K562 (cell line): ENCODE results near the gene SPX. TPM values are rescaled to one million over a fixed set of nuclear protein-coding genes. Genes with fewer than 3 reads are reported as not detected.

ENCODE experiments used
- ATAC-seq: fragments of 200-7000 bp; cut with Tn5 transposase; 3 replicates; pipeline ENCODE4 v1.9.1; 2020; ENCODE audit warnings: moderate library complexity
- BruUV-seq: library from RNA; stranded (reverse); fragments of 400-500 nt; replicated peaks from 2 replicates; lab custom pipeline; 2021; lab: Mats Ljungman, UMichigan
- CTCF ChIA-PET: fragments of 300-600 bp; formaldehyde crosslinking; extraction: SDS; loops from one replicate; lab custom pipeline; 2021; ENCODE audit warnings: low intra/inter-chr PET ratio; lab: Yijun Ruan, JAX
- POLR2A ChIA-PET: fragments of 300-600, 350-650 bp; sonication (Branson Sonifier 250); formaldehyde crosslinking; extraction: SDS; loops from one replicate; lab custom pipeline; 2021; ENCODE audit warnings: antibody characterized with exemption, inconsistent platforms; lab: Yijun Ruan, JAX
- DNase-seq, 4 experiments: peaks; one replicate each; pipeline versions ENCODE4 v3.0.0 to v3.0.0-alpha.2; 2011 to 2018; ENCODE audit warnings: low spot score in 3 of 4, mixed read lengths in 3 of 4; ENCODE audit errors: extremely low read depth in 1 of 4
- FAIRE-seq: peaks from 2 replicates; lab custom pipeline; 2011; peaks lifted over from hg19 to GRCh38; lab: Jason Lieb, UNC
- H2AFZ ChIP-seq: 2 replicates; pipeline ENCODE4 v1.6.0; 2011; ENCODE audit warnings: low read depth, low read length, control low read depth, inconsistent platforms
- H3K27ac ChIP-seq: fragments of 200-600 bp; 3 replicates; pipeline ENCODE4 v1.8.0; 2011; ENCODE audit warnings: low read depth, mild to moderate bottlenecking, control low read depth, inconsistent platforms, low read length, moderate library complexity, mixed read lengths; ENCODE audit errors: extremely low read depth
- H3K27me3 ChIP-seq, 2 experiments: fragments of 300-600 bp in 1 of 2; 2 replicates in 1 of 2; 3 replicates in 1 of 2; pipeline versions ENCODE4 v1.6.0 to v1.8.0; 2011; ENCODE audit warnings: inconsistent platforms in 2 of 2, low read length in 2 of 2, mild to moderate bottlenecking in 1 of 2, mixed read lengths in 1 of 2, moderate library complexity in 1 of 2; ENCODE audit not compliant: control insufficient read depth in 2 of 2, insufficient read depth in 2 of 2
- H3K36me3 ChIP-seq: fragments of 300-600 bp; 3 replicates; pipeline ENCODE4 v1.8.0; 2011; ENCODE audit warnings: mild to moderate bottlenecking, low read length, inconsistent platforms; ENCODE audit not compliant: control insufficient read depth, insufficient read depth
- H3K4me1 ChIP-seq, 2 experiments: fragments of 200-600 bp in 1 of 2; replicated peaks in 1 of 2; 2 replicates in 1 of 2; 3 replicates in 1 of 2; pipeline versions ENCODE4 v1.5.1 to v1.8.0; 2011; ENCODE audit warnings: inconsistent platforms in 2 of 2, low read length in 2 of 2, mild to moderate bottlenecking in 1 of 2, mixed read lengths in 1 of 2, moderate library complexity in 1 of 2; ENCODE audit not compliant: control insufficient read depth in 2 of 2, insufficient read depth in 2 of 2
- H3K4me2 ChIP-seq: 2 replicates; pipeline ENCODE4 v1.6.1; 2011; ENCODE audit warnings: low read length, control low read depth, inconsistent platforms, mixed read lengths; ENCODE audit not compliant: insufficient read depth
- H3K4me3 ChIP-seq: fragments of 200-600 bp; sonication (generic), shearing (Covaris generic); 2 replicates; pipeline ENCODE4 v1.5.1; 2016; ENCODE audit warnings: control low read depth, inconsistent platforms
- H3K79me2 ChIP-seq: fragments of 200-600 bp; 3 replicates; pipeline ENCODE4 v1.8.0; 2011; ENCODE audit warnings: low read length, inconsistent platforms; ENCODE audit not compliant: control insufficient read depth, insufficient read depth
- H3K9ac ChIP-seq, 2 experiments: 2 replicates each; pipeline versions ENCODE4 v1.6.0 to v1.6.1; 2011; ENCODE audit warnings: low read depth in 2 of 2, low read length in 2 of 2, control low read depth in 1 of 2, inconsistent platforms in 1 of 2, mild to moderate bottlenecking in 1 of 2, mixed read lengths in 1 of 2; ENCODE audit not compliant: insufficient read depth in 1 of 2
- H3K9me1 ChIP-seq: one replicate; pipeline ENCODE4 v1.6.0; 2011; ENCODE audit warnings: inconsistent platforms, mild to moderate bottlenecking, low read length, moderate library complexity; ENCODE audit not compliant: control insufficient read depth, insufficient read depth
- H3K9me3 ChIP-seq: replicated peaks from 2 replicates; pipeline ENCODE4 v1.5.1; 2011; ENCODE audit warnings: low read depth, low read length, inconsistent platforms; ENCODE audit not compliant: control insufficient read depth, insufficient read depth
- H4K20me1 ChIP-seq: replicated peaks from 2 replicates; pipeline ENCODE4 v1.6.1; 2011; ENCODE audit warnings: low read length, inconsistent platforms, mixed read lengths; ENCODE audit not compliant: control insufficient read depth, insufficient read depth
- GABPB2 ChIP-seq: fragments of 250-450 bp; sonication (Bioruptor Pico); conservative IDR thresholded peaks from 2 replicates; pipeline ENCODE4 v1.5.1; 2021; ENCODE audit warnings: mild to moderate bottlenecking
- HCFC1 ChIP-seq: IDR thresholded peaks from 2 replicates; pipeline ENCODE4 v1.6.1; 2012; ENCODE audit warnings: low read depth, low read length, improper control_type of control experiment
- NRF1 ChIP-seq, 2 experiments: fragments of 450-650 bp; IDR thresholded peaks in 1 of 2; conservative IDR thresholded peaks in 1 of 2; 2 replicates each; pipeline ENCODE4 v1.6.1; 2014; ENCODE audit warnings: mild to moderate bottlenecking in 2 of 2
- SAFB2 ChIP-seq: fragments of 200-400 bp; formaldehyde crosslinking; IDR thresholded peaks from 2 replicates; pipeline ENCODE4 v1.6.1; 2018; ENCODE audit warnings: borderline replicate concordance, low read length, low read depth, moderate library complexity; ENCODE audit not compliant: severe bottlenecking
- SOX6 ChIP-seq: fragments of 450-650 bp; IDR thresholded peaks from 2 replicates; pipeline ENCODE4 v1.6.1; 2014; ENCODE audit warnings: mild to moderate bottlenecking
- TCF3 ChIP-seq: sonication (generic); formaldehyde crosslinking; IDR thresholded peaks from 2 replicates; pipeline ENCODE4 v1.4.0; 2020; ENCODE audit warnings: mild to moderate bottlenecking, missing genetic modification reagents
- WGBS: fragments of 100-300 bp; shearing (Covaris generic); methylation state at CpG from one replicate; pipeline ENCODE4 v1.1.6; 2016; ENCODE audit warnings: low coverage, mixed read lengths; ENCODE audit not compliant: insufficient coverage; ENCODE audit errors: missing lambda C conversion rate; 5-methylcytosine and 5-hydroxymethylcytosine counted together
- in situ Hi-C: fragments of 300-500 bp; cut with MboI; formaldehyde crosslinking; loops from 4 replicates; pipeline ENCODE4 v1.15.0; 2018; ENCODE audit warnings: inconsistent platforms, mixed read lengths
- intact Hi-C: fragments of 100-400 bp; cut with micrococcal nuclease; formaldehyde crosslinking; loops from 2 replicates; pipeline ENCODE4 v1.14.2; 2022
- polyA plus RNA-seq, 8 experiments: library from polyadenylated mRNA; depleted of rRNA in 4 of 8; stranded (reverse) in 5 of 8; unstranded in 3 of 8; fragments of >200 nt; fragmentation: Nextera tagmentation in 2 of 8; fragmentation: Illumina TruSeq in 1 of 8; extraction: Ambion mirVana in 2 of 8; extraction: Trizol in 1 of 8; gene quantifications; 2 replicates each; pipeline versions ENCODE4 v1.2.1 to v1.2.3, GENCODE V29; 2011 to 2014; ENCODE audit warnings: inconsistent platforms in 1 of 8, missing spikeins in 1 of 8
- total RNA-seq, 7 experiments: library from RNA; depleted of rRNA in 6 of 7; stranded (reverse); fragments of >200 nt in 6 of 7; fragmentation: Illumina TruSeq in 2 of 7; extraction: Trizol in 2 of 7; gene quantifications; 2 replicates each; pipeline versions ENCODE4 v1.2.1 to v1.2.3, GENCODE V29; 2011 to 2021; ENCODE audit warnings: low replicate concordance in 1 of 7

Gene SPX
- total and polyA plus RNA-seq, 9 of the 15 experiments (the other 6 are each of a cell fraction or from before 2014, with no cell fraction given) = 0.06 to 0.40 (median 0.14) TPM

- H3K36me3 ChIP-seq = peaks cover 14% of the 10 kb centered on the region; the same call in 2 of the 3 replicates
- no TSS peak for BruUV-seq
- H3K27ac ChIP-seq = peak overlapping the region; percentile 92
- ATAC-seq = peak; percentile 54
- peaks cover 61% of the 10 kb centered on the region for H3K79me2 ChIP-seq
- 0 out of 2 replicates have a peak, but pooled peaks cover 3% of the 10 kb centered on the region for H4K20me1 ChIP-seq
- no peaks in the 10 kb centered on the region for H3K27me3 ChIP-seq
- peak overlapping the region; percentile 85 for H2AFZ ChIP-seq
- H3K9me1 ChIP-seq = no peaks in the 10 kb centered on the region
- DNase-seq = peak in 2 of 4 experiments; percentile 11 to 34
- ChIA-PET CTCF (no interaction called here), POLR2A (interaction anchor here (0.8 to 2.3 kb wide), 4 partner anchors 9 to 189 kb away, joined by 3 to 12 read pairs (median 4); no protein-coding TSS in a partner anchor)
- peak overlapping the region; percentile 100 for H3K4me3 ChIP-seq
- peaks cover 0 to 13% of the 10 kb centered on the region in 2 experiments; a peak in 2 of 5 replicates for H3K4me1 ChIP-seq
- FAIRE-seq = no peak
- intact Hi-C loops (loop anchor here (5.0 to 10.0 kb wide), 2 partner anchors 153 to 175 kb away; partner anchors contain the start of gene LDHB), in situ Hi-C loops (no loop called here)
- H3K4me2 ChIP-seq = peak overlapping the region; percentile 89
- no peaks in the 10 kb centered on the region for H3K9me3 ChIP-seq
- no peak for TF ChIP-seq TCF3 (CRISPR knock-in tag)
- TF ChIP-seq NRF1 (conservative IDR thresholded peaks at IDR 0.05 in 1 of 2, IDR thresholded peaks at IDR 0.05 in 1 of 2) = peak; percentile 41 to 51
- WGBS = 0% methylated on average over 8 of the region's 14 CpGs
- peak overlapping the region; percentile 96 to 98 for H3K9ac ChIP-seq
Measured at GRCh38 chr12:21502164-21502496, 24.0 kb upstream of the SPX start.

GRCh38 chr12:21502872-21503271 lies 23.2 kb upstream of the SPX start:
- Histone ChIP-seq H3K9ac (peak overlapping the region; percentile 83 to 96), H3K9me1 (no peaks in the 10 kb centered on the region), H3K79me2 (peaks cover 61% of the 10 kb centered on the region), H3K4me1 (peaks cover 0 to 13% of the 10 kb centered on the region in 2 experiments; a peak in 2 of 5 replicates), H3K27me3 (no peaks in the 10 kb centered on the region), H4K20me1 (0 out of 2 replicates have a peak, but pooled peaks cover 3% of the 10 kb centered on the region), H3K4me2 (peak overlapping the region; percentile 89), H2AFZ (no peak overlapping the region), H3K4me3 (peak overlapping the region; percentile 100), H3K9me3 (no peaks in the 10 kb centered on the region), H3K27ac (no peak overlapping the region), H3K36me3 (peaks cover 13% of the 10 kb centered on the region; the same call in 2 of the 3 replicates)
- in situ Hi-C loops = no loop called here
- no peak for FAIRE-seq
- ATAC-seq = peak; percentile 25; the same call in 1 of the 3 replicates
- POLR2A ChIA-PET = interaction anchor here (2.3 kb wide), 1 partner anchor 8 kb away, joined by 12 read pairs; no protein-coding TSS in a partner anchor
- intact Hi-C loops = loop anchor here (5.0 to 10.0 kb wide), 2 partner anchors 152 to 174 kb away; partner anchors contain the start of gene LDHB
- DNase-seq = peak in 1 of 4 experiments; percentile 16
- WGBS = 40% methylated on average over 1 of the region's 1 CpG
- CTCF ChIA-PET = no interaction called here
- no peak for TF ChIP-seq GABPB2 (CRISPR knock-in tag)
- TF ChIP-seq HCFC1 = no peak
- no peak for TF ChIP-seq SAFB2
- no peak for TF ChIP-seq SOX6
- TSS peak; percentile 40 for BruUV-seq
